HPDE6-E6E7 (cell line): ENCODE measurements around the gene TMEM120B.
"Not testable (repeated sequence)": the region's sequence is repeated elsewhere in the genome, so short reads cannot be mapped to it uniquely, and the experiment has no call there.

Experiments
- DNase-seq: peaks from one replicate; pipeline ENCODE4 v3.0.0; 2011; ENCODE audit warnings: missing footprints; ENCODE audit errors: extremely low spot score

TMEM120B gene

GRCh38 chr12:121775501-121775900 is 62.9 kb downstream of the TMEM120B start:
- DNase-seq, result no peak

- DNase-seq, result no peak
These were observed 63.9 kb downstream of the TMEM120B start for GRCh38 chr12:121776190-121777098.

GRCh38 chr12:121778567-121779421 is 66.2 kb downstream of the TMEM120B start:
- no peak for DNase-seq

- DNase-seq, result no peak
These were observed 66.9 kb downstream of the TMEM120B start for GRCh38 chr12:121779422-121779895.

- no peak for DNase-seq
These were observed 67.9 kb downstream of the TMEM120B start for GRCh38 chr12:121780429-121780828.

GRCh38 chr12:121781484-121781997 is 69.0 kb downstream of the TMEM120B start:
- DNase-seq, result no peak

- DNase-seq, result no peak
These were observed 69.7 kb downstream of the TMEM120B start for GRCh38 chr12:121781998-121782979.

- no peak for DNase-seq
These were observed 71.2 kb downstream of the TMEM120B start for GRCh38 chr12:121783766-121784165.

- peak; percentile 71 for DNase-seq
These were observed 71.9 kb downstream of the TMEM120B start for GRCh38 chr12:121784460-121784859.

- DNase-seq, result peak; percentile 79
These were observed 73.9 kb downstream of the TMEM120B start for GRCh38 chr12:121786440-121786825.

GRCh38 chr12:121787063-121788025 is 74.8 kb downstream of the TMEM120B start:
- DNase-seq, result no peak

- DNase-seq, result no peak
These were observed 75.7 kb downstream of the TMEM120B start for GRCh38 chr12:121788176-121788818.

- no peak for DNase-seq
These were observed 76.8 kb downstream of the TMEM120B start for GRCh38 chr12:121789233-121789781.

GRCh38 chr12:121789800-121790728 is 77.5 kb downstream of the TMEM120B start:
- DNase-seq, result no peak

GRCh38 chr12:121790785-121791184 is 78.2 kb downstream of the TMEM120B start:
- DNase-seq, result not testable (repeated sequence)

GRCh38 chr12:121791671-121792551 is 79.4 kb downstream of the TMEM120B start:
- no peak for DNase-seq
